Thyroid gland (tissue), 4 donors: ENCODE data around the gene DIP2C.

ENCODE experiments used
- POLR2A ChIP-seq, 2 donors: fragments of 450-650 bp; IDR thresholded peaks; one replicate each; pipeline ENCODE4 v1.6.1; 2017; ENCODE audit warnings: antibody characterized with exemption in 2 of 2, mild to moderate bottlenecking in 2 of 2, moderate library complexity in 1 of 2
- TF ChIP-seq, protein P1 (sequence below), 6 experiments: fragments of 200-600 bp in 3 of 6; fragments of 450-650 bp in 3 of 6; sonication (generic) in 3 of 6; IDR thresholded peaks; one replicate each; pipeline ENCODE4 v1.5.1; 2016 to 2019; ENCODE audit warnings: antibody characterized with exemption in 6 of 6, mild to moderate bottlenecking in 2 of 6, inconsistent platforms in 1 of 6, moderate library complexity in 1 of 6

- no peak for TF ChIP-seq POLR2A (IDR thresholded peaks at IDR 0.05)
- TF ChIP-seq, protein P1, sequence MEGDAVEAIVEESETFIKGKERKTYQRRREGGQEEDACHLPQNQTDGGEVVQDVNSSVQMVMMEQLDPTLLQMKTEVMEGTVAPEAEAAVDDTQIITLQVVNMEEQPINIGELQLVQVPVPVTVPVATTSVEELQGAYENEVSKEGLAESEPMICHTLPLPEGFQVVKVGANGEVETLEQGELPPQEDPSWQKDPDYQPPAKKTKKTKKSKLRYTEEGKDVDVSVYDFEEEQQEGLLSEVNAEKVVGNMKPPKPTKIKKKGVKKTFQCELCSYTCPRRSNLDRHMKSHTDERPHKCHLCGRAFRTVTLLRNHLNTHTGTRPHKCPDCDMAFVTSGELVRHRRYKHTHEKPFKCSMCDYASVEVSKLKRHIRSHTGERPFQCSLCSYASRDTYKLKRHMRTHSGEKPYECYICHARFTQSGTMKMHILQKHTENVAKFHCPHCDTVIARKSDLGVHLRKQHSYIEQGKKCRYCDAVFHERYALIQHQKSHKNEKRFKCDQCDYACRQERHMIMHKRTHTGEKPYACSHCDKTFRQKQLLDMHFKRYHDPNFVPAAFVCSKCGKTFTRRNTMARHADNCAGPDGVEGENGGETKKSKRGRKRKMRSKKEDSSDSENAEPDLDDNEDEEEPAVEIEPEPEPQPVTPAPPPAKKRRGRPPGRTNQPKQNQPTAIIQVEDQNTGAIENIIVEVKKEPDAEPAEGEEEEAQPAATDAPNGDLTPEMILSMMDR (IDR thresholded peaks at IDR 0.05): no peak
Observed at GRCh38 chr10:517872-518475, 171.5 kb downstream of the DIP2C start.
